HG02678 (cell line): ENCODE results near the gene PTK6.
"Not testable (repeated sequence)": the region's sequence is repeated elsewhere in the genome, so short reads cannot be mapped to it uniquely, and the experiment has no call there.

Experiments
- ATAC-seq: cut with Tn5 transposase; IDR thresholded peaks from one replicate; pipeline ENCODE4 v1.9.1; 2021; ENCODE audit warnings: mild to moderate bottlenecking, moderate library complexity; ENCODE audit not compliant: unreplicated experiment

Gene PTK6

DNA sequence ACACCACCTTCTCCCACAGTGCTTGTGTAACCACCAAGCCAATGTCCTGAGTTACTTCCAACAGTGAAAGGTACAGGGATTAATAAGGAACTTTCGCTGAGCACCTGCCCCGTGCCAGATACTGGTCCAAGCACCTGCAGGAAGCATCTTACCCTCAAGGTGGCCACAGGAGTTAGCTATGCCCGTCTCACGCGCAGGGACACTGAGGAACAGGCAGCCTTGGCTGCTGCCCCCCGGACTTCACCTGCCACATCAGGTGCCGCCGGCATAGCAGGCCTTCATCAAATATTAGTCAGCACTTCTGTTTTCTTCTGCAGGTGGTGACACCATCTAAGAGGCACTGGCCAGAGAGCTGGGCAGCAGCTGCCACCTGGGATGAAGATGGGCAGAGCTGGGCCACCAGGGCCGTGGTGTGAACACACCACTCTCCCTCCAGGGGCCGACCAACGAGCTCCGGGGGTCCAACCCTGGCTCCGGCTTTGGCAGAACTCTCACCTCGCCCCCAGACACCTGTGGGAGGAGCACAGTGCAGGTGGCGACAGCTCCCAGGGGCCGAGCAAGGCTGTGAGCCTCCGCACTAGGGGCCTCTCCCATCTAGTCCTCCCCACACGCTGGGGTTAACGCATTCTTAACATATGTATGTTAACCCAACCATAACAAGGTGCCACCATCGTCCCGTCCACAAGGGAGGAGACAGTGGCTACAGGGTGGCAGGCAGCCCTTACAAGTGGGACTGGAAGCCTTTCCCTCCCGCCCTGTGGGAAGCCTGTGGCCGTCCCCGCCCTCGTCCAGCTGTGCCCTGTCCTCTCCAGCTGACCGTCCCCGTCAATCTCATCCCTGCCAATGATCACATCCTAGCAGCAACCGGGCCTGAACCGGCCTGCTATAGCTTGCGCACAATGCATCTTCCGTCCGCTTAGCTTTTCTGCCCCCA lies 19.5 kb downstream of the PTK6 start:
- no peak for ATAC-seq

DNA sequence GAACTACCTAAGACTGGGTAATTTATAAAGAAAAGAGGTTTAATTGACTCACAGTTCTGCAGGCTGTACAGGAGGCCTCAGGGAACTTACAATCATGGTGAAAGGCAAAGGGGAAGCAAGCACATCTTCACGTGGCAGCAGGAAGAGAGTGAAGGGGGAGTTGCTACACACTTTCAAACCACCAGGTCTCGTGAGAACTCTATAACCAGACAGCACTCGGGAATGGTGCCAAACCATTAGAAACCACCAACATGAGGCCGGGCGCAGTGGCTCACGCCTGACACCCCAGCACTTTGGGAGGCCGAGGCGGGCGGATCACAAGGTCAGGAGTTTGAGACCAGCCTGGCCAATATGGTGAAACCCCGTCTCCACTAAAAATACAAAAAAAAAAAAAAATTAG lies 22.7 kb downstream of the PTK6 start:
- ATAC-seq: not testable (repeated sequence)

DNA sequence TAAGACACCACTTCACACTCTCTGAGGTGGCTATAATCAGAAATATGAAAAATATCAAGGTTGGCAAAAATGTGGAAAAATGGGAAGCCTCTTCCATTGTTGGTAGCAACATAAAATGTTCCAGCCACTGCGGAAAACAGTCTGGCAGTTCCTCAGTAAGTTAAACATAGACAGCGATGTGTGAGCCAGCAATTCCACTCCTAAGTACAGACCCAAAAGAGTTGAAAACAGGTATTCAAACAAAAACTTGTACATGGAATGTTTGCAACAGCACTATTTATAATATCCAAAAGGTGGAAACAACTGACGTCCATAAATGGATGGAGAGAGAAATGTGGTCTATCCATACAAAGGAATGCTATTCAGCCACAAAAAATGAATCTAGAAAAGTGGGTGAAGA lies 24.0 kb downstream of the PTK6 start:
- no peak for ATAC-seq

DNA sequence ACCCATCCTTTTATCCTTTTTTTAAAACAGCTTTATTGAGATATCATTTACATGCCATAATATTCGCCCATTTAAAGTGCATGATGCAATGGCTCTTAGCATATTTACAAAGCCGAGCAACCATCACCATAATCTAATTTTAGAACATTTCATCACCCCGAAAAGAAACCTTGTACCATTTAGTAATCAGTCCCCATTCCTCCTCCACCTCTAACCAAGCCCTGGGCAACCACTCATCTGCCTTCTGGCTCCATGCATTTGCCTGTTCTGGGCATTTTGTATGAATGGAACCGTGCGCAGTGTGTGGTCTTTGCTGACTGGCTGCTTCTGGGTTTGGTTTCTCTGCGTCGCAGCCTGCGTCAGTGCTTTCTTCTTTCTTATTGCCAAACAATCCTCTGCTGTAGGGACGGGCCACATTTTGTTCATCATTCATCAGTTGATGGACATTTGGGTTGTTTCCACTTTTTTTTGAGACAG lies 28.1 kb downstream of the PTK6 start:
- ATAC-seq: no peak

DNA sequence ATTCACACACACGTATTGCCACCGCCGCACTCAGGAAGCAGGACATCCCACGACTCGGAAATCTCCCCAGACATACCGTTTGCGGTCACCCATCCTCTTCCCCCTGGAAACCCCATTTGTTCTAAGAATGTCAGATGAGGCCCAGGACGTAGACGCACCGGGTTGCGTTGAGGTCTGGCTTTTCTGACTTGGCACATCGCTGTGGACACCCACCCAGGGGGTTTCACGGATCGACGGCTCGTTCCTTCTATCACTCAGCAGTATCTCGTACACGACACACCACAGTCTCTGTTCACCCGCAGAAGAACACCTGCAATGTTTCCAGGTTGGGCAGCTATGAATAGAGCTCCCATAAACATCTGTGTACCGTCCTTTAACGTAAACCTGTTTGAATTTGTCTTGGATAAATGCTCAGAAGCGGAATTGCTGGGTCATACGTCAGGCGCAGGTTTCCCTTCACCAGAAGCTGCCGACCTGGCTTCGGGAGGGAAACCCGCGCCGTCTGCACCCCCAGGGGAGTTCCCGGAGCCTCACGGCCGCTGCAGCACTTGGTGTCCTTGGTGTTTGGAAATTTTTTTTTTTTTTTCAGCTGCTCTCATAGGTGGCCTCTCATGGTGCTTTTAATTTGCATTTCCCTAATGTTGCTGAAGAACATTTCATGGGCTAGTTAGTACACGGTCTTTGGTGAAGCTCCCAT lies 29.0 kb downstream of the PTK6 start:
- ATAC-seq: no peak

DNA sequence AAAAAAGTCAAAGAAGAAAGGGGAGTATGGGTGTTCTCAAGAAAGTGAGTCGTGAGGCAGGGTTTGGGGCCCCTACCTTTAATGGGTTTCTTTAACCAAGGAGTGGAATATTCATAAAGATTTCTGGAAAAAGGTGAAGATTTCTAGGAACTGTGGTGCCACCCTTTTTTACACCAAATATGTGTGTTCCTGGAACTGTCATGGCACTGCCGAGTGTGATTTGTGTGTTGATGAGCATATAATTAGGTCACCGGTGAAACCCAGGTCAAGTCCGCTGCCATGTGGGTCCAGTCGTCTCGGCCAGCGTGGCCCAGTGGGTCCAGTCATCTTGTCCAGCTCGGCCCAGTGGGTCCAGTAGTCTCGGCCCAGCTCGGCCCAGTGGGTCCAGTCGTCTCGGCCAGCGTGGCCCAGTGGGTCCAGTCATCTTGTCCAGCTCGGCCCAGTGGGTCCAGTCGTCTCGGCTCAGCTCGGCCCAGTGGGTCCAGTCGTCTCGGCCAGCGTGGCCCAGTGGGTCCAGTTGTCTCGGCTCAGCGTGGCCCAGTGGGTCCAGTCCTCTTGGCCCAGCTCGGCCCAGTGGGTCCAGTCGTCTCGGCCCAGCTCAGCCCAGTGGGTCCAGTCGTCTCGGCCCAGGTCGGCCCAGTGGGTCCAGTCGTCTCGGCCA lies 30.0 kb downstream of the PTK6 start:
- no peak for ATAC-seq

DNA sequence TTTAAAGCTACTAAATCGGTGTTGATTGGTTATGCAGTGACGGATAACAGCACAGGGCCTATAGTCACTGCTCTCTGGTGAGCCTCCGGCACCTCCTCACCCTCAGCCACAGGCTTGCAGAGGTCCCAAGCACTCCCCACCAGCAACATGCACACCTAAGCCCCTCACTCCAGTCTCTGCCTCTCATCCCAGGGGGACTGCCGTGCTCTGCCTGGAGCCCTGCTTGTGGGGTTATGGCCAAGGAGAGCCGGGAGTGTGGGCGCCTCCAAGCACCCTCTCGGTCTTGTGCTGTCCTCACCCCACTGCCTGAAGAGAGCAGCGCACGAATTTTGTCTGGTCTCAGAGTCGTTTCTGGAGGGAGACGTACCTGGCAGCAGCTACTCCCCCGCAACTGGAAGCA lies 31.5 kb downstream of the PTK6 start:
- ATAC-seq: no peak

DNA sequence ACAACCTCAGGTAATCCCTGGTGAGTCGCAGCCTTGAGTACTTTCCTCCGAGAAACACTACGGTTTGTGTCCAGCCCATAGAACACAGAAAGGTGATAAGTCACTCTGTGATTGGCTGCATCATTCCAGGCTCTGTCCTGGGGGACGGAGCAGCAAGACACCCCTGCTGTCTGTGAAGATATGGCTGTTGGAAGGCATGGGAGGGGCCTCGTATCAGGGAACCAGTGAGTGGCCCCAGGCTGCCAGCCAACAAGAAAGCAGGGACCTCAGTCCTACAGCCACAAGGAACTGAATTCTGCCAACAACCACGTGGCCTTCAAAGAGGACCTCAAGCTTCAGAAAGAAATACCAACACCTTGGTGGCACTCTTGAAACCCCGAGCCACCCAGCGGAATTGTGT lies 31.9 kb downstream of the PTK6 start:
- ATAC-seq: no peak

DNA sequence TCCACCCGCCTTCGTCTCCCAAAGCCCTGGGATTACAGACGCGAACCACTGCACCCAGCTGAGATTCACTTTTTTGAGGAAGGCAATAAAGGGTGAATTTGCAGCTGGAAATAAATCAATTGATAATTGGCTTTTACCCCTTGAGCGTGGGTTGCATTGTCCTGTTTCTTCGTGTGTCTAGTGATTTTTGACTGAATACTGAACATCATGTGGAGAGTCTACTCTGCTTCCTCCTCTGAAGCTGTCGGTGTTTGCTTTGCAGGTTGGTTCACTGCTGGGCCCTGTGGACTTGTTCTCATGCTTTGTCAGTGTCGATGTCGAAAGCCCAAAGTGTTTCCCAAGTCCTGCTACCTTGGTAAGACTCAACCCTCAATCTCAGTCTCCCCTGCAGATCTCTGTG lies 32.5 kb downstream of the PTK6 start:
- no peak for ATAC-seq

DNA sequence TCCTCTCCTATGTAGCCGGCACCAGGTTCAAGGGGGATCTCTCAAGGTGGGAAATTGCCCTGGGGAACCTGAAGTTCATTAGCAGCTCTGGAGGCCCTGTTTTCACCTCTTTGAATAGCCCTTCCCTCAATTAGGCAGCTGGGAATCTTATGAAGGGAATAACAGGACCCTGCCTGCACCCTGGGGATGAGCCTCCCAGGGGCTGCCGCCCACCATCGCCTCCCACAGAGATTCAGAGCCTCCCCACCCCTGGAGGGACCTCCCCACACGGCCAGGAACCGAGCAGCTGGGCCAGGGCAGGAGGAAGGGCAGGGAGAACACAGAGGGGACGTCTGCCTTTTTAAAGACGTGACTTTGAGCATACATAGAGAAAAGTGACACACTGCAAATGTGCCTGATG lies 33.7 kb downstream of the PTK6 start:
- no peak for ATAC-seq

DNA sequence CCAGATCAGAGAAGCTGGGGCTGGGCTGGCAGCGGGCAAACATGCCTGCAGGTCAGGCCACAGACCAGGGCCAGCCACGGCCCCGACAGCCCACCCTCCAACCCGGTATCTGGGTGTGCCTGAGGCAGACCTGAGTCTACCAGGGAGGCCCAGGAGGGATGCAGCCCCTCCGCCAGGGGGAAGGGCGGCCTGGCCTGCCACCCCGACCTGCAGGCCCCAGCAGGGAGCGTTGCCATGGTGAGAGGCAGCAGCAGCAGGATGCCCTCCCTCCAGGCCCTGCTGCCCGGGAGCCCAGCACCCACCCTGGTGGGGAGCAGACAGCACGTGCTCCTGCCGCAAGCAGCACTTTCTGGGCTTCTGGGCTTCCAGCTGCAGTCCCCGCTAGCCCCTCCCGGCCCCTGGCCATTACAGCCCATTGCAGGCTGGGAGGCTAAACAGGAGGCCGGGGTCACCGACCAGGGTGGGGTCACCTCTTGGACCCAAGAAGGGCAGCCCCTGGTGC lies 34.5 kb downstream of the PTK6 start:
- ATAC-seq: no peak

DNA sequence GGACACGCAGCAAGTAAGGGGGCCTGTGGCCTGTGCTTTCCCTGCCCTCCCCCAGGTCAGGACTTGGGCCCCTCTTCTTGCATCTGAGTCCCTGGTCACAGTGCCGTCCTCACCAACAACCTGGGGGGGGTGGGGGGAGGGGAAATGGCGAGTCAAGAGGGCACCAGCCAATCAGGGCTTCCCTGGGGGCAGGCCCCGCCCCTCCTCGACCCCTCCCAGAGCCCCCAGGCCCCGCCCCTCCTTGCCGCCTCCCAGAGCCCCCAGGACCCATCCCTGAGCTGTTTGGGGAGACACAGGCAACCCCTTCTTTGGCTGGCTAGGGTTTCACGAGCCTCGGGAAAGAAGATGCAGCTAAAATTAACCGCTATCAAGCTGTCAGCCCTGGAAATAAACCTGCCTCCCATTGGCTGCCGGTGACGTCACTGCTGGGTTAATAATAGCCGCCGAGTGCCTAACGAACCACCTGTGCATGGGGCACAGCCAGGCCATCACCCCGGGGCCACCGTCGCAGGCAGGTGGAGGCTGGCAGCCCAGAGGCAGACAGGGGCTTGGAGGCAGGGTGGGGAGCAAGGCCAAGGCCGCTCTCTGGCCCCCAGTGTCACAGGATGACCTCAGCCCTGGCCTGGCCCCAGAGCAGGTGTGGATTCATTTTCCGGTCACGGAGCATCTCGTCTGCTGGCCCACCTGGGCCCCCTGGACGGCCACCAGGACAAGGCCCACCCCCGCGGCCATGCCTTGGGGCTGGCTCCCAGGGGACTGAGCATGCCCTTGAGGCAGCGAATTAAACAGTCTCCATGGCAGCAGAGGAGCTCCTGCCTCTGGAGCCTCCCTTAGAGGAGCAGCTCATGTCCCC lies 35.1 kb downstream of the PTK6 start:
- ATAC-seq: no peak

DNA sequence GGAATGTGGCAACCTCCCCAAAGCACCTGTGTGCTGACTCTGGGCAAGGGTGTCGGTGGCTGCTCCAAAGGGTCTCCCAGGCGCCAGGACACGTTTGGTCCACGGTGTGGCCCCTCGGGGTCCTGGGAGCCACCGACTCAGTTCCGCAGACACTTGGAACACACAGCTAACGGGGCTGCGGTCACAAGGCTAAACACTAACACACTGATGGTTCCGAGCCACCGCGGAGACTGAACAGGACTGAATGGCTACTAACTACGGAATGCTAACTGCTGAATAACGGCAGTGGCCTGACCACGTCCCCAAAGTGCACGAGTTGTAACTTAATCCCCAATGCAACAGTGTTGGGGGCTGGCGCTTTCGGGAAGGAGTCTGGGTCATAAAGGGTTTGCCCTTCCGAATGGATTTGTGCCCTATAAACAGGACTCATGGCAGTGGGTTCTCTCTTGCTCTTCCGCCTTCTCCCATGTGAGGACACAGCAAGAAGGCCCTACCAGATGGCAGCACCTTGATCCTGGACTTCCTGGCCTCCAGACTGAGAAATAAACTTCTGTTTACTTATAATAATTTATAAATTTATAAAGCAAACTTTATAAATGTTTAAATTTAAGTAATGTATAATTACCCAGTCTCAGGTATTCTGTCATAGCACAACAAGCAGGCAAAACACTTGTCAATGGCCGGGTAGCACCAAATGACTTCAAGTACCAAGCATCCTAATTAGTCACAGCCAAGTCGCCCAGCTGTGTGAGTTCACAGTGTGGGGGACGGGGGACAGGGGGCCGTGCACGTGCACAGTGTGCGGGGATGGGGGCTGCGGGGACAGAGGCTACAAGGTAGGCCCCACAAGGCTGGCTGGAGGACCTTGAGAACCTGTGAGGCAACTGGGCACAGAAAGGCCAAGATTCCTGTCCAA lies 36.0 kb downstream of the PTK6 start:
- ATAC-seq: no peak

DNA sequence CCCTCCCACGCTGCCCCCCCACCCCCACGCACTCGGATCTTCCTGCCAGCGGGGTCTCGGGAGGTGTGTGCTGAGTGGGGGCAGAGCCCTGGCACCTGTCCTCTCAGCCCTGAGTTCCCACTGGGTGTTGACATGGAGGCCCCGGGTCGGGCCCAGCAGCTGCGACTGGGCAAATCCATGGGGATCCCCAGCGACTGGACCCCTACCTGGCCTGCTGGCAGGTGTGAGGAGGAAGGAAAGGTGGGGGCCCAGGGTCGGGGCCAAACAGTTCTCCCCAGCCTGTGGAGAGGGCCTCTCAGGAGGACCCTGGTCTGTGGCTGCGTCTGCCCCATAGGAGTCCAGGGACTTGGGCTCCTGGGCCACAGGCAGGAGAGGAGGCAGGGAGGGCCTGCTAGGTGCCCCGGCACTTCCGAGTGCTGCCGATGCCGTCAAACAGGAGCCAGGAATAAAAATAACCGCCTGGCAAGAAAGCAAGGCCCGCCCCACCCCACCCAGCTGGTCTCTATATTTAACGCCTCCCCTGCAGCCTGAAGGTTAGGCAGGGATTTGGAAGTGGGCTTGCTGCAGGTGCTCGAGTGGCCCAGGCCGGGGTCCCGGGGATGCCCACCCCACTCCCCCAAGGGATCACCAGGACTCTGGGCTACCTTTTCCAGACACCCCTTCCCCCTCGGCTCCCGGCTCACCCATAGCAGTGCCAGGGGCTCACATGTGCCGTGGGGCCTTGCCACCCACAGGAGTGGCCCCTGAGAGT lies 36.9 kb downstream of the PTK6 start:
- ATAC-seq: no peak

DNA sequence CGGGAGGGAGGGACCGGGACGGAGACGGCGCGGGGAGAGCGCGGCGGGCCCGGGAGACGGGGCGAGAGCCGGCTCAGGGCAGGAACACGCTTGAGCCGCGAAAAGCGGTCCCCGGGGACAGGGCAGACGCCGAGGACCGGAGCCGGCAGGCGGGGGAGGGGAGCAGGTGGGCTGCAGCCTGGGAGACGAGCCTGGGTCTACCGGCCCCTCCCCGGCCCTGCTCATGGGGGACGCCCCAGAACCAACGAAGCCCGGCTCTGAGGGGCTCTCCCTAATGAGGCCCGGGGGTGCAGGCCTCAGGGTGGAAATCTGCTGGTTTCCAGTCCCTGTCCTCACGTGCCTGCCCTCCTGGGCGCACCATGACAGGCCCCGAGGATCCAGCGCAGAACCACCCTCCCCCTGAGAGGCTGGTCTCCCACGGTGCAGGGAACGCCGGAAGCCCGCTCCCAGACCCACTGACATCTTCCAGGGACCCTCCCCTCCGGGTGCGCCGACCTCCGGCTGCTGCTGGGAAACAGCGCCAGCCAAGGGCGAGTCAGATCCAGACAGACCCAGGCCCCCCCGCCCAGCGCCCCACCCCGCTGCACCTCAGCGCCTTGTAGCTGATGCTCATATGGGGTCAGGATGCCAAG lies 37.7 kb downstream of the PTK6 start:
- ATAC-seq: no peak

DNA sequence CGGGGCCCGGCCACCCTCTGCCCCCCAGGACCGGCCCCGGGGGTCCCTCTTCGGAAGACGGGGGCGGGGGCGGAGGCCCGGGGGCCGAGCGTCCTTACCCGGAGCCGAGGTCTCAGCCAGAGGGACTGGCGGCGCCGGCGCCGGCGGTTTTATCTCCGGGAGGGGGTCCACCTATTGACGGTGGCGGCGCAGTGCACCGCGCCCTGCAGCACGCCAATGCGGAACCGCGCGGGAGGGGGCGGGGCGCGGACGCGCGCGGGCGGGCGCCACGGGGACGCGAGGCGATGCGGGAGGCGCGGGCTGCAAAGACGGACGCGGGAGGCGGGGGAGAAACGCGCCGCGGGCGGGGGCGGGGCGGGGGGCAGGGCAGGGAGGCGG lies 38.2 kb downstream of the PTK6 start, which contains the start of gene EEF1A2:
Gene EEF1A2 (minus strand): TSS at position 124 of the 378 bp plus-strand sequence. CDS start 1,320 bp downstream, outside the sequence.
- no peak for ATAC-seq

DNA sequence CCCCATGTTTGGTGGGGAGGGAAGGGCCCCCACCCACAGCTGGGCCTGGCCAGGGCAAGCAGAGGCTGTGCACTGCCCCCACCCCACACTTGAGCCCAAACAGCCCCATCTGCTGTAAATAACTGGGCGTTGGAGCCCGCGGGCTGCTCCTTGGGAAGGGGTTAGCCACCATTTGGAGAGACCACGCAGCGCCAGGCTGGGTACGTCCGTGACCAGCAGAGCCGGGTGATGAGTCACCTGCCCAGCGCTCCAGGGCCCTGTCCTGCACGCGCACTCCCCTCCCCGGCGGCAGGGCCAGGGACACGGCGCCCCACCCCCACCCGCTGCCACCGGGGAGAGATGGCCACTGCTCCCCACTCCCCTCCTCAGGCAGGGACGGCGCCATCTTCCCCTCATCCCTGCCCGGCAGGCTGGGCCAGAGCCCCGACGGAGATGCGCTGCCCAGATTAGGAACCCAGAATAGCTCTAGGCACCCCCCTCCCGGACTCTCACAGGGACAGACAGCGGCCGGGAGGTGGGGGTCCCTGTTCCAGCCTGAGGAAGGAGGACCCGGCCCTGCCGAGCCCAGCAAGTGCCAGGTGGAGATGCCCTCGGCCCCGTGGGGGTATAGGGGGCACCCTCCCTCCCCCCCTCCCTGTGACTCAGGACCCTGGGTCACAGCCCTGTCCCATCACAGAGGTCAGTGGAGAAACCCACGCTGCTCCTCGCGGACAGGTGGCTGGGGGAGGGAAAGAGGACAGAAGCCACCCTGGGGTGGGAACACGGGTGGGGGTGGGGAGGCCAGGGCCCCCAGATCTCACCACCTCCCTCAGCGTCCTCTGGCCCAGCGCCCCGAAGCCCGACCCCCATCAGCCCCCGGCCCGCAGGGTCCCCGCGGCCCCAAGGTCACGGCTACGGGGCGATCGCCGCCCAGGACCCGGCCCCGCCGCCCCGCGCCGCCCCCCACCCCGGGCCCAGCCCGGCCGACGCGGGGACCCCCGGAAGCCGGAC lies 38.9 kb downstream of the PTK6 start:
- ATAC-seq: no peak
